Transverse colon (tissue), 4 donors: Measurements from ENCODE around the gene RAPGEF3.

ENCODE experiments used
- CTCF ChIP-seq, 5 experiments: fragments of 200-600 bp in 3 of 5; fragments of 450-650 bp in 2 of 5; sonication (generic) in 3 of 5; IDR thresholded peaks; 1 replicate in 2 of 5; 2 replicates in 3 of 5; pipeline ENCODE4 v1.5.1; 2016 to 2017; ENCODE audit warnings: antibody characterized with exemption in 5 of 5, inconsistent platforms in 3 of 5, mild to moderate bottlenecking in 2 of 5, moderate library complexity in 1 of 5
- EP300 ChIP-seq: sonication (generic); formaldehyde crosslinking; IDR thresholded peaks from one replicate; pipeline ENCODE4 v1.6.1; 2017; ENCODE audit warnings: antibody characterized with exemption, low read depth
- POLR2A ChIP-seq: fragments of 450-650 bp; IDR thresholded peaks from one replicate; pipeline ENCODE4 v1.6.1; 2016; ENCODE audit warnings: antibody characterized with exemption, mild to moderate bottlenecking, moderate library complexity
- POLR2AphosphoS5 ChIP-seq, 3 donors: sonication (generic); formaldehyde crosslinking; IDR thresholded peaks; one replicate each; pipeline ENCODE4 v1.6.1; 2016; ENCODE audit warnings: antibody characterized with exemption in 3 of 3

DNA sequence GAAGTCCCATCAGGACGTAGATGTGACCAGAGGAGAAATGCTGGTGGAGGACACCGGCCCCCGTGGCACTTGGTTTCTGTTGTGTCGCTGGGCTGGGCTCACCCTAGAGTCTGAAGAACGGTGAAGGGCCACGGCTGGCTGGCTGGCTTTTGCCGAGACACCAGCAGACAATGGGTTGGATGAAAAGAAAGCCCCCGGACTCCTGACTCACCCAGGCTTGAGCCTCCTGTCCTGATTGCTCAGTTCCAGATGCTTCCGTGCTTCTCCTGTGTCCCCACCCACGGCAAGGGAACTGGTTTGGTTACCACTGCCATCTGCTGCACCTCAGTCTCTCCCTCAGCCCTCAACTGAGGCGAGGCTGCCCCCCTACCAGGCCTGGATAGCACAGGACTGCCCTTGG lies 23.0 kb downstream of the RAPGEF3 start:
- TF ChIP-seq POLR2A = no peak
- no peak for TF ChIP-seq POLR2AphosphoS5 (IDR thresholded peaks at IDR 0.05)
- no peak for TF ChIP-seq CTCF (IDR thresholded peaks at IDR 0.05)
- no peak for TF ChIP-seq EP300
